Stimulated activated CD4-positive, alpha-beta T cell treated with anti-CD3 and anti-CD28 coated beads, TNF-alpha, amount 100 ng/mL, for 48 hours (primary cell): ENCODE measurements around the gene DTX3L.

Experiments used
- DNase-seq, 3 donors: peaks; one replicate each; pipeline ENCODE4 v3.0.0-alpha.2; 2020; ENCODE audit warnings: low read depth in 3 of 3

Gene DTX3L

DNA sequence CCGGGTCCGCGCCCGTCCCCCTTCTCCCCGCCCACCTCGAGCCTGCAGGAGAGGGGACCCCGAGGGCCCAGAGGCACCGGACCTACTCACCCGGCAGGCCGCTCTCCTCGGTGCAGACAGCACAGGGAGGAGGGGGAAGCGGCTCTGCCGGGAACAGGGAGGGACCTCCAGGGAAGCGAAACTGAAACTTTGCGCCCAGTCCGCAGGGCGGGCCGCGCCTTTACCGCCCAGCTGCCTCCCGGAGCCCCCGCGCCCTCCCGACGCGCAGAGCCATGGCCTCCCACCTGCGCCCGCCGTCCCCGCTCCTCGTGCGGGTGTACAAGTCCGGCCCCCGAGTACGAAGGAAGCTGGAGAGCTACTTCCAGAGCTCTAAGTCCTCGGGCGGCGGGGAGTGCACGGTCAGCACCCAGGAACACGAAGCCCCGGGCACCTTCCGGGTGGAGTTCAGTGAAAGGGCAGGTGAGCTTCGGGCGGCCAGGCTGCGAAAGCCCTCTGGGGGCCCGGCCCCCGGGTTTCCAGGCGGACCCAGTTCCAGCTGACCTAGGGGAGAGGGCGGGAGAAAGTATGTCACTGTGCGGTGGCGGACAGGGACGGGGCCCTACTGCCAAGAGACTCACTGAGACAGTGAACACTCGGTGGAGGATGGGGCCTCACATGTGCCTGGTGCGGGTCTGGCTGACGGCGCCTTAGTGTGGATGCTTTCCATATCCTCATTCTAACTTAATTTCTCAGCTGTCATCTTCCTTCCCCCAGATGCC, at the start of gene DTX3L, which contains the start of gene PARP9:
Gene DTX3L, plus strand, starts transcription at position 184 of the 758 bp plus-strand sequence. Its CDS starts 89 bp downstream, at position 273.
Gene PARP9, minus strand, starts transcription at position 146 of the 758 bp plus-strand sequence. CDS start 4,680 bp downstream, outside the sequence.
- peak; percentile 56 to 62 (median 60) for DNase-seq

DNA sequence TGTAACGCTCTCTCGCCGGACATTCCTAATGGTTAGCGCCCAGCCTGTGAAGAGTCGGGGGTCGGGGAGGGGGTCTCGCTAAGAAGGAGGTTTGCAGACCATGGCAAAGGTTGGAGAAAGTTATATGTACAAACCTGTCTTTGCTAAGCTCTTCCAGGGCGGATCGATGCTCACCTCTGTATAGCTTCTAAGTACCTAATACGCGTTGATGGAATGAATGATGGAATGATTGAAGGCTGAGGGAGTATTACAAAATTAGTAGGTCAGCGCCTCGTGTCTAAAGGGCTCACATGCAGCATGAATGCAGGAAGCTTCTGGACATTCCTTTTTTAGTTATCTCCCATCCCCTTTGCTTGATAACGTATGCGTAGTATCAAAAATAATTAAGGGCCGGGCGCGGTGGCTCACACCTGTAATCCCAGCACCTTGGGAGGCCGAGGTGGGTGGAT, 49.1 kb upstream of the DTX3L start:
- DNase-seq = no peak

- DNase-seq = no peak
These were observed 48.3 kb upstream of the DTX3L start for GRCh38 chr3:122515870-122516269.

GRCh38 chr3:122516846-122517360, 47.2 kb upstream of the DTX3L start:
- DNase-seq = no peak

GRCh38 chr3:122519693-122520092, 44.4 kb upstream of the DTX3L start:
- no peak for DNase-seq

GRCh38 chr3:122520861-122521260, 43.3 kb upstream of the DTX3L start:
- DNase-seq = no peak

GRCh38 chr3:122523317-122523716, 40.8 kb upstream of the DTX3L start:
- DNase-seq = no peak

DNA sequence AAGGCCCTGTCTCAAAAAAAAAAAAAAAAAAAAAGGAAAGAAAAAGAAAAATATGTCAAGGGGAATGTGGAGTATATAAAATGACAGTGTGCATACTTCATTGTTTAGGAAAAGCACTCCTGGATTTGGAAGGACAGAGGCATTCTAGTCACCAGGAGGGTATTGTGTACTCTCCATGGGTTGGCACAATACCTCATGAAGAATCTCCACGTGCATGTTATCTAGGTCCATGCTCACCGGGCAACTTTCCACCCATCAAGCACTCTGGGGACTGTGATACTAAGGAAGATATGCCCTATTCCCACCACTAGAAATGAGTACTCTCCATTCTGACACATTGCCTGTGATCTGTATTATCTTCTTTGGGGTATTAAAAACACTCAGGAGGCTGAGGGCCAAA, 34.0 kb upstream of the DTX3L start:
- DNase-seq = no peak

DNA sequence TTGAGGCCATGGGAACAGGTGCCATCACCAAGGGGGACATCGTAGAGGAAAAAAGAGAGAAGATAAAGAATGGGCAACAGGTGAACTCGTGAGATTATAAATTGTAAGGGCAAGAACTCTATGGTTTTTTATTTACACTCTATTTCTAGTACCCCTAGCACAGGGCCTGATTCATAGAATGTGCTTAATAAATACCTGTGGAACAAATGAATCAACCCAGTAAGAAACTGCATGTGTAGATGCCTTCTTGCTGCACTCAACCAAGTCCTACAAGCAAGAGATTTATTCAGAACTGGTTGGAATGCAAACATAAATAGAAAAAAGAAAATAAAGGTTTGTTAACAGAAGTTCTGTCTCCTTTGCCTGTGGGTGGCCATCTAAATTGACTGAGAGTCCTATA, 30.7 kb upstream of the DTX3L start:
- no peak for DNase-seq

- DNase-seq = peak; percentile 23 to 39 (median 23)
These were observed 30.2 kb upstream of the DTX3L start for GRCh38 chr3:122533931-122534334.

- DNase-seq = no peak
These were observed 28.0 kb upstream of the DTX3L start for GRCh38 chr3:122535964-122536631.

- DNase-seq = no peak
These were observed 27.5 kb upstream of the DTX3L start for GRCh38 chr3:122536632-122537001.

- no peak for DNase-seq
These were observed 25.1 kb upstream of the DTX3L start for GRCh38 chr3:122538956-122539490.

DNA sequence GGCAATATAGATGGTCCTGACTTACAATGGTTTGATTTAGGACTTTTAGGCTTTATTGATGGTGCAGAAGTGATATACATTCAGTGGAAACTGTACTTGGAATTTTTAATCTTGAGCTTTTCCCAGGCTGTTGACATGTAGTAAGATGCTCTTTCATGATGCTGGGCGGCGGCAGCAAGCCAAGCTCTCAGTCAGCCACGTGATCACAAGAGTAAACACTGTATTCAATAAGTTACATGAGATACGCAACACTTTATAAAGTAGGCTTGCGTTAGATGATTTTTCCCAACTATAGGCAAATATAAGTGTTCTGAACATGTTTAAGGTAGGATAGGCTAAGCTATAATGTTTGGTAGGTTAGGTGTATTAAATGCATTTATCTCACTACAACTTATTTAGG, 18.0 kb upstream of the DTX3L start:
- no peak for DNase-seq

DNA sequence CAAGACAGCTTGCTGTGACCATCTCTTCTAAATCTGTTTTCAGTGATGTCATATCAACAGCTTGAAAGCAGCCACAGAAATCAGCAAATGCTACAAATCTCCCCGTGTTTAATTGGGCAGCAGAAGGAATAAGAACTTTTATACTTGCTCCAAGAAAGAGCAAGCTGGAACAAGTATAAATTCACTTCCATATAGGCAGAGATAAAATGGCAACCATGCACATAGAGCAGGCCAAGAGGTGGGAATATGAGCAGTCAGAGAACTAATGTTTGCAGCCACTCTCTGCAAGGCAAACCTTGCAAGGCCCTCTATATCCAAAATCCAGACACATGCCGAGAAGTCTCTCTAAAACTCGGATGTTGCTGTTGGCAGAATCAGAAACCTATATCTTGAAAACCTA, 16.1 kb upstream of the DTX3L start:
- DNase-seq = no peak

- no peak for DNase-seq
These were observed 15.5 kb upstream of the DTX3L start for GRCh38 chr3:122548619-122549018.

DNA sequence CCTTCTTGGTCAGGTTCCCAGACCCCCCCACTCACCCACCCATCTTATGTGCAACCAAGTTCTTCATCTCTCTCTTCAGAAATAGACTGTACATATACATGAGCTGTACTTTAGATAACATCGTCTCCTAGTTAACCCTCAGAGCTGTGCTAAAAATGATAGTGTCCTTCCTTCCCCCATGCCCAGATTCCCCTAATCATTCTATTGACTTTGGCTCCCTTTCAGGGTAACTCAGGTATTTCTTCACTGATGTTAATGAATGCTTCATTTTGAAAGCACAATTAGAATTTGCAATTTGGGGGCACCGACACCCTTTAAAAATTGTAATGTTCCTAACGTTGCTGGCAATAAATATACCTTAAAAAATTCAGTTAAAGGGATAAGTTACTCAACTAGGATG, 11.0 kb upstream of the DTX3L start:
- no peak for DNase-seq

- no peak for DNase-seq
These were observed 8.7 kb upstream of the DTX3L start for GRCh38 chr3:122555275-122556071.

- no peak for DNase-seq
These were observed 6.8 kb upstream of the DTX3L start for GRCh38 chr3:122557356-122557755.

DNA sequence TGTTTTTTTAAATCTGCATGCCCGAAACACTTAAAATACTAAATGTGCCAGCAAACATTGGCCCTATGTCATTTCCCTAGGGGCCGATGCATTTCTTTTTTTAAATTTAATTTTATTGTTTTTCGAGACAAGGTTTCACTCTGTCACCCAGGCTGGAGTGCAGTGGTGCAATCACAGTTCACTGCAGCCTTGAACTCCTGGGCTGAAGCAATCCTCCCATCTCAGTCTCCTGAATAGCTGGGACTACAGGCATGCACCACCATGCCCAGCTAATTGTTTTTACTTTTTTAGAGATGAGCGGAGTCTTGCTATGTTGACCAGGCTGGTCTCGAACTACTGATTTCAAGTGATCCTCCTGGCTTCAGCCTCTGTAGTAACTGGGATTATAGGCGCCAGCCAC, 5.5 kb upstream of the DTX3L start:
- DNase-seq = no peak

GRCh38 chr3:122559906-122560305, 4.2 kb upstream of the DTX3L start:
- DNase-seq = no peak

DNA sequence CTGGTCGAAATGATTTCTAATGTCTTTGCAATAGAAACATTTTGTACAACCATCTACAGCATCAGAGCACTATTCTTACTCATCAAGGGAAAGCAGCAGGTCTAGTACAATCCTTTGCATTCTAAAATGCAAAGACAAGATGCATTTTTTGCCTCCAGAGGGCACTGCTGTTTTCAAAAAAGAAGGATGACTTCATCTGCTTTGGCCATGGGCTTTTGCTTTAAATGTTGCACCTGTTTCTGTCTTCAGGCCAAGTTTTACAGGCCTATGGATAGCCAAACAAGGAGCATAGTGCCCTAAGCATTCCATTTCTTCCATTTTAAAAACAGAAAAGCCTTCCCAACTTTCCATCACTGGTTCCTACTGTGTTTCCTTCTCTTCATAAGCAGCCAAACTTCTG, 3.5 kb upstream of the DTX3L start:
- peak in 1 of 3 donors; percentile 39 for DNase-seq
